ENCODE results near the gene C16orf74. TPM values are rescaled to one million over a fixed set of nuclear protein-coding genes. Genes with fewer than 3 reads are reported as not detected.

C16orf74 gene
- polyA plus RNA-seq, 1 experiment: 3.2 TPM

GRCh38 chr16:85777583-85778310 is 26.9 kb upstream of the C16orf74 start:
- no peak for DNase-seq (ENCODE audit: low read depth, low spot score)
- CTCF ChIA-PET: no interaction called here
- no peaks in the 10 kb centered on the region; the same call in 1 of the 2 replicates for H3K9me3 ChIP-seq (ENCODE audit: control insufficient read depth, insufficient read depth, low read length)
- H3K27me3 ChIP-seq (ENCODE audit: control insufficient read depth, insufficient read depth, low read length): no peaks in the 10 kb centered on the region
- no peak for TF ChIP-seq CTCF (IDR thresholded peaks at IDR 0.05; ENCODE audit: low read depth, low read length)
- POLR2A ChIA-PET: no interaction called here
- H3K27ac ChIP-seq (ENCODE audit: low read depth, low read length): peak overlapping the region; percentile 31
- H3K4me3 ChIP-seq (ENCODE audit: low read depth, low read length): no peak overlapping the region

GRCh38 chr16:85774811-85775210 is 23.9 kb upstream of the C16orf74 start:
- no peaks in the 10 kb centered on the region for H3K9me3 ChIP-seq (ENCODE audit: control insufficient read depth, insufficient read depth, low read length)
- no peaks in the 10 kb centered on the region for H3K27me3 ChIP-seq (ENCODE audit: control insufficient read depth, insufficient read depth, low read length)
- H3K4me3 ChIP-seq (ENCODE audit: low read depth, low read length): no peak overlapping the region
- DNase-seq (ENCODE audit: low read depth, low spot score): no peak
- TF ChIP-seq CTCF (IDR thresholded peaks at IDR 0.05; ENCODE audit: low read depth, low read length): no peak
- ChIA-PET POLR2A (interaction anchor here (0.6 kb wide), 1 partner anchor 25 kb away, joined by 3 read pairs; no protein-coding TSS in a partner anchor), CTCF (no interaction called here)
- no peak overlapping the region for H3K27ac ChIP-seq (ENCODE audit: low read depth, low read length)

GRCh38 chr16:85774136-85774535 is 23.2 kb upstream of the C16orf74 start:
- Histone ChIP-seq H3K4me3 (ENCODE audit: low read depth, low read length) (no peak overlapping the region), H3K27me3 (ENCODE audit: control insufficient read depth, insufficient read depth, low read length) (no peaks in the 10 kb centered on the region), H3K9me3 (ENCODE audit: control insufficient read depth, insufficient read depth, low read length) (no peaks in the 10 kb centered on the region), H3K27ac (ENCODE audit: low read depth, low read length) (no peak overlapping the region)
- no peak for DNase-seq (ENCODE audit: low read depth, low spot score)
- ChIA-PET CTCF (no interaction called here), POLR2A (no interaction called here)
- TF ChIP-seq CTCF (IDR thresholded peaks at IDR 0.05; ENCODE audit: low read depth, low read length): no peak

- no peak for TF ChIP-seq CTCF (IDR thresholded peaks at IDR 0.05; ENCODE audit: low read depth, low read length)
- Histone ChIP-seq H3K4me3 (ENCODE audit: low read depth, low read length) (no peak overlapping the region), H3K27me3 (ENCODE audit: control insufficient read depth, insufficient read depth, low read length) (no peaks in the 10 kb centered on the region), H3K9me3 (ENCODE audit: control insufficient read depth, insufficient read depth, low read length) (no peaks in the 10 kb centered on the region), H3K27ac (ENCODE audit: low read depth, low read length) (no peak overlapping the region)
- DNase-seq (ENCODE audit: low read depth, low spot score): no peak
- ChIA-PET CTCF (no interaction called here), POLR2A (no interaction called here)
Observed at GRCh38 chr16:85773044-85773443, 22.1 kb upstream of the C16orf74 start.

- POLR2A ChIA-PET: no interaction called here
- no peak for TF ChIP-seq CTCF (IDR thresholded peaks at IDR 0.05; ENCODE audit: low read depth, low read length)
- H3K4me3 ChIP-seq (ENCODE audit: low read depth, low read length): no peak overlapping the region
- no peak overlapping the region for H3K27ac ChIP-seq (ENCODE audit: low read depth, low read length)
- no peak for DNase-seq (ENCODE audit: low read depth, low spot score)
- H3K27me3 ChIP-seq (ENCODE audit: control insufficient read depth, insufficient read depth, low read length): no peaks in the 10 kb centered on the region
- CTCF ChIA-PET: interaction anchor here (1.3 kb wide), 1 partner anchor 53 kb away, joined by 4 read pairs; no protein-coding TSS in a partner anchor
- no peaks in the 10 kb centered on the region for H3K9me3 ChIP-seq (ENCODE audit: control insufficient read depth, insufficient read depth, low read length)
Observed at GRCh38 chr16:85770741-85771140, 19.8 kb upstream of the C16orf74 start.
